ENCODE measurements around the gene TOB1.

TOB1 gene, protein sequence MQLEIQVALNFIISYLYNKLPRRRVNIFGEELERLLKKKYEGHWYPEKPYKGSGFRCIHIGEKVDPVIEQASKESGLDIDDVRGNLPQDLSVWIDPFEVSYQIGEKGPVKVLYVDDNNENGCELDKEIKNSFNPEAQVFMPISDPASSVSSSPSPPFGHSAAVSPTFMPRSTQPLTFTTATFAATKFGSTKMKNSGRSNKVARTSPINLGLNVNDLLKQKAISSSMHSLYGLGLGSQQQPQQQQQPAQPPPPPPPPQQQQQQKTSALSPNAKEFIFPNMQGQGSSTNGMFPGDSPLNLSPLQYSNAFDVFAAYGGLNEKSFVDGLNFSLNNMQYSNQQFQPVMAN

DNA sequence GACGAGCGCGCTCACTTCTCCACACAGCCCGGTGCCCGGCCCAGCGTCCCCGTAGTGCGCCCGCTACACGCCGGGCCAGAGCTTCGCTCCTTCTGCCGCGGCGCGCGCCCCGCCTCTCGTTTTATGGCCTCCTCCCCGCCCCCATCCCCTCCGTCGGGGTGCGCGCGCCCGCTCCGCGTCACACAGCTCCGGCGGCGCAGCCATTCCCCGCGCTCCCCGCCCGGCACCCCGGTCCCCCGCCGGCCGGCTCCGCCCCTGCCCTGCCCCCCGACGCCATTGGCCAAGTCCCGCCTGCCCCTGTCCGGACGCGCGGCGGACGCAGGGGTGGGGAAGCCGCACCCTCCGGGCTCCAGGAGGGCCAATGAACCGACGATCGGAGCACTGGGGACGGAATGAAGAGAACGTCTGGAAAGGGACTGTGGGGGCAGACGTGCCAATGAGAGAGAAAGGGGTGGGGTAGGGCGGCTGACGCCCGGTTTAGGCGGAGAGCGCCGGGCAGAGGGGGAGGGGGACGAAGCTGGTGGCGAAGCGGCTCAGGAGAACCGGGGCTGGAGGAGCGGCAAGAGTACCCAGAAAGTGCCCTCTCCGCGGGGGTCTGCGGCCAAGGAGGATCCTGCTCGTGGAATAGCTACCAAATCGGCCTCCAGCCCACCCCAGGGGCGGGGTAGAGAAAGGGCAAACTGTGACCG, at the start of gene TOB1:
TSS of gene TOB1 (minus strand) at position 94 of the 689 bp plus-strand sequence. CDS start 2,337 bp downstream, outside the sequence.
- FAIRE-seq (peak; percentile 90), DNase-seq (ENCODE audit: low spot score) (peak; percentile 99)

DNA sequence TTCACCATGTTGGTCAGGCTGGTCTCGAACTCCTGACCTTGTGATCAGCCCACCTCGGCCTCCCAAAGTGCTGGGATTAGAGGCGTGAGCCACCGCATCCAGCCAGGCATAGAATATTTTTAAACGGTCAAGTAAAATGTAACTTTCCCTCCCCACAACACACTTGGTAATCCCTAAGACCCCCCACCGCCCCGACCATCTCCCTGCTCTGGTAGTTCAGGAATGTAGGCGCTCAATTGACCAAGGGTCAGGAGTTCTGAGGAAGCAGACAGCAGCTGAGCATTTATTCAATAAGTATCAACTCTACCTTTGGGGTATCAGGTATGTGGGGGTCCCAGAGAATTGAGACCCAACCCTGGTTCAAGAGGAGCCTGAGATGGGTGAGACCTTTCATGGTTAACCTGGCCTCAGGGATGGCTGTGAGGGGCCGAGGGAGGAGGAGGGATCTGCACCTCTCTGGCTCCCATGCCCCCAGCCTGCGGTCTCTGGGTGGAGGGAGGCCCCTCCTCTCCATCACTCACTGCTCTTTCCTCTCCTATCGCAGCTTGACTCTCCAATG, 48.4 kb upstream of the TOB1 start:
- FAIRE-seq (no peak), DNase-seq (ENCODE audit: low spot score) (no peak)

DNA sequence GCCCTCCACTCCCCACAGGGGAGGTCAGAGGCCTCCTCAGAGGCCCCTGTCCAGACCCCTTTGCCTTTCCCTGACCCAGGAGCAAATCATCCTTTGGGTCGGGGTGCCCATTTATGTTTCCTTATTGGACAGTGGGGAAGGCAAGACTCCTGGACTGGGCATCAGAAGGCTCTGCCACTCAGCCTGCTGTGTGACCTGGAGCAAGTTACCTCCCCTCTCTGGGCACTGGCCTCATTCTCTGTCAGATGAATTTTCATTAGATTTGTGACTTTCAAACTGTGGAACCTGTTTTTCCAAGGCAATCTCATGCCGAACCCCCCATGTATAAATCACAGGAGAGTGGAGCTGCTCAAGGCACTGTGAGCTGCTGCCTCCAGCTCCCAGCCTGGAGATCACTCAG, 47.0 kb upstream of the TOB1 start:
- DNase-seq (ENCODE audit: low spot score) (no peak), FAIRE-seq (no peak)

DNA sequence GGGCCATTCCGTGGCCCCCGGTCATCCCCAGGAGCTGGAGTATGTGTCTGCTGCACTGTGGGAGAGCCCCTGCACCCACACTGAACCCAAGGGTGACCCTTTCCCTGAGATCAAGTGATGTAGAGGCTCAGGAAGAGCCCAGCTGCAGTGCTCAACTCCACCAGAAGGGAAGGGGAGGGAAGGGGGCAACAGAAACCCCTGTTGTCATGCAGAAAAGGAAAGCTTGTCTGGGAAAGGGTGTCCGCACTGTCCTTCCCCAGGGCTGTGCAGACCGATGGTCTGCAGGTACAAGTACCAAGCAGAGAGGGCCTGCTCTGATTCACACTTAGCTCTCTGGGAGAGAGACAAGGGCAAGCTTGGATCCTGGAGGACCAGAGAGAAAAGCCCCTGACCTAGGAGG, 45.7 kb upstream of the TOB1 start:
- FAIRE-seq (no peak), DNase-seq (ENCODE audit: low spot score) (no peak)

DNA sequence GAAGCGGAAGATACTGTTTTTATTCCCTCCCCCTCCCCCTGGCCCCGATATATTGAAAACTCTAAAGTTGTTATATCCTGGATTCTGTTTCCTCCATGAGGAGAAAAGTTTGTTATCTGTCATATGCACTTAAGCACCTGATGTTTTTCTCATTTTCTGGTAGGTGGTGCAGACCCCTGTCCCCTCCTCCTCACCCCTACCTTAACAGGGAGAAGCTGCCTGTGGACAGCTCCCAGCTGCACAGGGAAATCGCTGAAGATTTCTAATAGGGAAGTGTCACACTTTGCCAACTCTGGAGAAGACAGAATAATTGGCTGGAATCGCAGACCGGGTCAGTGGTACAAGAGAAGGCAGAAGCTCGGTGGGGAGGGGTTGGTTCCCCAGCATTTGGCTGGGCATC, 45.3 kb upstream of the TOB1 start:
- DNase-seq (ENCODE audit: low spot score) (no peak), FAIRE-seq (no peak)

DNA sequence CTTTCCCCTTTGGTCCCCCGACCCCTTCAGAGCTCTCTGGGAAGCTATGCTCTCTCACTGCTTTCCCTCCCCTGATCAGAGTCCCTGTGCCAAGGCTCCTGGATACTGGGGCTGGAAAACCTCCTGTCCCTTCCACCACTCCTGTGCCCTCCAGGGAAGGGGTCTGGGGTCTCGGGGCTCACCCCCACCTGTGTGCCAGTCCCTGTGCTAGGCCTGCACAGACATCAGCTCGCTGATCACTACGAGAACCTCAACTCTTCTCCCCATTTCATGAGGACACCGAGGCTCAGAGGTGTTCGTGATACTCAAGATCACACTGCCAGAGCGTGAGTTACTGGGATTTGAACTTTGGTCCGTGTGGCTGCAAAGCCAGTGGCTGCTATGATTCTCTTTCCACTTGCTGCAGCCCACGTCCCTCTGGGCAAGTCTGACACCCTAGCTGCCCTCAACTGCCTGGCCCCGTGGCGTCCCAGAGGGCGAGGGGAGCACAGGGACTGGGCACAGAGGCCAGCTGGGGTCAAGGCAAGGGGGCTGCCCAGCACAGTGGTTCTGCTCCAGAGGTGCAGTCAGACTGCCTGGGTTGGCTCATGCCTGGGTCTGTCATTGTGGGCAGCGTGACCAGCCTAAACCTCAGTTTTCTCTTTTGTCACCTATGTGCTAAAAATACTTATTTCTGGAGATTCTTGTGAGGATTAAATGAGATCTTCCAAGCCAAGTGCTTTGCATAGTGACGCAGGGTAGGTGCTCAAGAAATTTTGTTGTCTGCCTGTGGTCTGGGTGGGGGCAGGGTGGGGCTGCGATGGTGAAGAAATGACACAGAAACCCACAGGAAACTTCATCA, 43.8 kb upstream of the TOB1 start:
- no peak for FAIRE-seq
- no peak for DNase-seq (ENCODE audit: low spot score)

DNA sequence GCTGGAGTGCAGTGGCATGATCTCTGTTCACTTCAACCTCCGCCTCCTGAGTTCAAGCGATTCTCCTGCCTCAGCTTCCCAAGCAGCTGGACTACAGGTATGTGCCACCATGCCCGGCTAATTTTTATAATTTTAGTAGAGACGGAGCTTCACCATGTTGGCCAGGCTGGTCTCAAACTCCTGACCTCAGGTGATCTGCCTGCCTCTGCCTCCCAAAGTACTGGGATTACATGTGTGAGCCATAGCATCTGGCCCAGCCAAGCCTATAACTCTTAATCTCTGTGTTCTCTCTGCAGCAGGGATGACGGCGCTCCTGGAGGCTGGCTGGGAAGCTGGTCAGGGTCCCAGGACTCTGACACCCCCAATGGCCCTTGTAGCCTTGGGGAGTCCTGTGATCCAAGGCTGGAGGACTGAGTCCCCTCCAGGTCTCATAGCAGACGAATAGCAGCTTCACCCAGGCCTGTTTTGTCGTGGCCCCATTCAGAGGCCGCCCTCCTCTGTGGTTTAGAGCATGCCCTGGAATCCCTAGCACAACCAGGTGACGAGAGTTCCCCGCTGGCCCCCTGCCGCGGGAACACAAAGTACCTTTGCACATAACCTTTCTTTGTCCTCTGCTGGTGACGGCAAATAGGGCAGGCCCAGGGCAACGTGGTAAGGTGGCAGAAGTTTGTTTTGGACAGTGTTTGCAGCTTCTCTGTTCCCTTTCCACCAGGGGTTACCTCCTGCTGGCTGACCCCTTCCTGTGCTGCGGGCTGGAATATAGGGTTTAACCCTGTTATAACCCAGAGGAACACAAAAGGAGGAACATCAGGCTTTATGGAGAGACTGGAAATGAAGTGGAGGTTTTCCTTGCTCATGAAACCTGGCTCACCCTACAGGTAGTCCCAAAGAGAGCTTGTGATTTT, 43.0 kb upstream of the TOB1 start:
- DNase-seq (ENCODE audit: low spot score): no peak
- no peak for FAIRE-seq

DNA sequence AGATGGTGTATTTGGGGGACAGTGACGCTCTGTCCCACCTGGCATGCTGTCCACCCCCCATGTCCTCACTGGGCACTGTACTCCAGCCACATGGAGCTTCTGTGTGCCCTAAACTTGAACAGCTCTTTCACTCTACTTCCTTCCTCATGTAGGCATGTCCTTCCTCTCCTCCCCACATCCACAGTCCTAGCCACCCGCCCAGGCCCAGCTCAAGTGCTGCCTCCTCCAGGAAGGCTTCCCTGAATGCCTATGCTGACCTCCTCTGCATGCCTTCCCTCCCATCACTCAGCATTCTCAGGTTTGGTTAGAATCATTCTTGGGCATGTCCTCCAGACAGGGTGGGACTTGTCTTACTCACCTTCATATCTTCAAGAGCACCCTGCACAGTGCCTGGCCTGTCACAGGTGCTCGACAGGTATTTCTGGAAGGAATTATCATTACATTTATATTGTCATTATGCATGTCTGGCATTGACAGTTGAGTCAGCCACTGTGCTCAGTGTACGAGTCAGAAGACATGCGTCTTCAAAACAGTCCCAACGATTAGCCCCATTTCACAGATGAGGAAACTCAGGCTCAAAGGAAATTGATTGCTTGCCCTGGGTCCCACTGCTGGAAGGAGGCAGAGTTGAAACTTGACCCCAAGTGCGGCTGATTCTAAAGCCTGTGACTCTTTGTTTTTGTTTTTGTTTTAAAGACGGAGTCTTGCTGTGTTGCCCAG, 42.1 kb upstream of the TOB1 start:
- FAIRE-seq: no peak
- DNase-seq (ENCODE audit: low spot score): no peak

DNA sequence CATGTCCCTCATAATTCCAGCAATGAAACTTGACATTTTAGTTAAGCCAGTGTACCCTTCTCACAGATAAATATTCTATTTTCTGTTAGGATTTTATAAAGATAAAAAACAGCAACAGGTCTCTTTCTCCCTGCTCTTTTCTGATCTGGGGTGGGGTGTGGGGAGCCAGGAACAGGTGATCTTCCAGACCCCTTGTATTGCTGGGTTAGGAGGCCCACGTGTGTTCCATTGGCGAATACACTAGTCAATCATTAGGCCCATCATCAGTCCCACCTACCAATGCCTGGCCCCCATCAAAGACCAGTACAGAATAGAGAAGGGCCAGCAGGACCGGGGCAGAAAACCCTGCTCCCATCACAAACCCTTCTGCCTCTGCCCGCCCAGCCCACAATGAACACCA, 40.3 kb upstream of the TOB1 start:
- no peak for FAIRE-seq
- no peak for DNase-seq (ENCODE audit: low spot score)

DNA sequence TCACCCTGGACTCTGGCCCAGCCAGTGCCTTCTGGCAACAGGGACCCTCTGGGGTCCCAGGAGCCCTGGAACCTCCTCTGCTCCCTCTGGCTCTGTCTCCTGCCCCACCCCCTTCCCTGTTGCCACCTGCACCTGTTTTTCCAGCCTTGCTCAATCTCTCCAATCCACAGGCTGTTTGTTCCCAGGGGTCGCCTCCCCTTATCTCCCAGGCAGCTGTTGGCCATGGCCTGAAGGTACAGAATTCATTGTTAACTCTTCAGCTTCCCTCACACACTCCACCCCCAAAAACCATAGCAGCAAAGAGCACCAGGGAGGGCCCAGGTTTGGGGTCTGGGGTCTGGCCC, 39.3 kb upstream of the TOB1 start:
- DNase-seq (ENCODE audit: low spot score): no peak
- no peak for FAIRE-seq

DNA sequence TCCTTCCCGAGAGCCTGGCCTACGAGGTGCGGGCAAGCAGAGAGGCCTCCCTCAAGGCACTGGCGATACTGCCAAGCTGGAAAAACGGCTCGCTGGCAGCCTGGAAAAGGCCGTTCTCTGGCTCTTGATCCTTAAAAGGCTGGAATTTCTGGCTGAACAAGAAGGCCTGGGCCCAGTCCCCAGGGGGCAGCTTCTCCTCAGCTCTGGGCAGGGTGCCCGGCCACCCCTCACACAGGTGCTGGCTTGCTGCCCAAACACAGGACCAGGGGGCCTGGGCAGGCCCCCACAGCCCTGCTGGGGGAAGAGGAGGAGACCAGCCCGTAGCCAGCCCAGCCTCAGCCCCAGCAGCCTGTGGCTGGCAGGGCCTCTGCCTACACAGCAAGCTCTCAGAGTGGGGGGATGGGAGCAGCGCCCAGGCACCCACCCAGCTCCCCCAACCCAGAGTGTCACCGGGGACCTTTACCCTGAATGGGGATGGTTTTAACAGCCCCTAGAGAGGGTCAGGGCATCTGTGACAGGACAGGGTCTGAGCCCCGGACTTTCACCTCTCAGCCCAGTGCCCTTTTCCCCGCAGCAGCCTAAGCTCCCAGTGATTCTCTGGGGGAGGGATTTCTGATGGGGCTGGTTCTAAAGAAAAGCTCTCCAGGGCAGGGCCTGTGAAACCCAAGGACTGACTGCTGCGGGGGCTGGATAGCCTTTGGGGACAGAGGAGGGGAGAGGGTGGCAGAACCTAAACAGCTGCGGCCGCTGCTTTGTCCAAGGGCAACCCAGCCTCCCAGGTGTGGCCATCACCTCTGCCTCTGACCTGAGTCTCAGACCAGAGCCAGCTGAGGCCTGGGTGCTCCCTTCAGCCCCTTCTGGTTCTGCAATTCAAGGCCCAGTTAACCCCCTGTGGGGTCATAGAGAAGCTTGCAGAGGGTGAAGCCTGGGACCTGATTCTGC, 38.6 kb upstream of the TOB1 start:
- DNase-seq (ENCODE audit: low spot score) (no peak), FAIRE-seq (no peak)

DNA sequence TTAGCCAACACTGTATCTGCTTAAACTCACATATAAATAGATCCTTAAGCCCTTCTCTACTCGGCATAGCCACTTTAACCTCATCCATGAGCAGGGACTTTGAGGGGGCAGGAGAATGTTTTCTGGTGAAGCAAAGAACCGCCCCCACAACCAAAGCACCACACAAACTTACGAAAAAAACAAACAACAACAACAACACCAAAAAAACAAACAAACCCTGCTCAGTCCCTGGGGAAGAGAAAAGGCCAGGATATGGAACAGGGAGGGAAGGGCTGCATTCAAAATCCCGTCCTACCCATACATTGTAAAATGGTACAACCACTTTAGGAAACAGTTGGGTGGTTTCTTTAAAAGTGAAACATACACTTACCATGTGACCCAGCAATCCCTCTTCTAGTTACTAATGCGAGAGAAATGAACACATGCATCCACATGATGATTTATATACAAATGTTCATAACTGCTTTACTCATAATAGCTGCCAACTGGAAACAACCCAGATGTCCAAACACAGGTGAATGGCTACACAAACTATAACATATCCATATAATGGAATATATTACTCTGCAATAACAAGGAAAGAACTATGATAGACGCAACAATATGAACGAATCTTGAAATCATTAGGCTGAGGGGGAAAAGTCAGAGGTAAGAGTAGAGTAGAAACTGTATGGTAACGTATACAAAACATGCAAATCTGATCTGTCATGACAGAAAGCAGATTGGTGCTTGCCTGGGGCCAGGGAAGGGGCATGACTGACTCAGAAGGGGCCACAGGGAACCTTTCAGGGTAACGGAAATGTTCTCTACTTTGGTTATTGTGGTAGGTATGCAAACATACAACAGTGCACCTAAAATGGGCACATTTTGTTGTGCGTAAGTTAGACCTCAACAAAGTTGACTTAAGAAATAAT, 37.7 kb upstream of the TOB1 start:
- FAIRE-seq: peak; percentile 42
- no peak for DNase-seq (ENCODE audit: low spot score)

DNA sequence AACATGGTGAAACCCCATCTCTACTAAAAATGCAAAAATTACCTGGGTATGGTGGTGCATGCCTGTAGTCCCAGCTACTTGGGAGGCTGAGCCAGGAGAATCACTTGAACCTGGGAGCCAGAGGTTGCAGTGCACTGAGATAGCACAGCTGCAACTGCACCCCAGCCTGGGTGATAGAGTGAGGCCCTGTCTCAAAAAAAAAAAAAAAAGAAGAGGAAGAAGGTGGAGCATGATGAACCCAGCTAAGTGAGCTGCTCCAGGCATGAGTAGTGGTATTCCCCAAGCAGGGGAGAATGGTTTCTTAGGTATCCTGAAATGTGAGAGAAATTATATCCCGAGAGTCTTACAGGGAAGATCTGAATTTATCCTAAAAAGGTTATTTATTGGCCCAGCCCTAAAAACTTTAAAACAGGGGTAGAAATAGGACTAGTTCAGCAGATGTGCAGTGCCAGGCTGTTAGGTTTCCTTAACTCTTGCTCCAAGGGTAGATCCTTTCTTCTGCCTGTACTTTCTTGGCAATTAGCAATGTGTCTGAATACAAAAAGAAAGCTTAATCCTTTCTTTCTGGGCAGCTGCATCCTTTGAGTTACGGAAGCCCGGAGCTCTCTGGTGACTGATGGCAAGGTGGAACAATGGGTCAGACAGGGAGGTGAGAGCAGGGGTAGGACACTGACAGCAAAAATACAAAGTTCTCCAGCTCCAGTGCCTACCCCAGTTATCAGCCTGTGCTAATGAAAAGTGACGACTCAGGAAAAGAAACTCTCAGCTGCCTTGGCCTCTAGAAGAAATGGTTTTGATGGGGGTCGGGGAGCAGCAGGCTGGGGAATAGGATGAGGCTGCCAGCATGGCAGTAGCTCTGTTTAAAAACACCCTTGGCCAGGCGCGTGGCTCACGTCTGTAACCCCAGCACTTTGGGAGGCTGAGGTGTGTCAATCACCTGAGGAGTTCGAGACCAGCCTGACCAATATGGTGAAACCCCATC, 36.5 kb upstream of the TOB1 start:
- no peak for DNase-seq (ENCODE audit: low spot score)

DNA sequence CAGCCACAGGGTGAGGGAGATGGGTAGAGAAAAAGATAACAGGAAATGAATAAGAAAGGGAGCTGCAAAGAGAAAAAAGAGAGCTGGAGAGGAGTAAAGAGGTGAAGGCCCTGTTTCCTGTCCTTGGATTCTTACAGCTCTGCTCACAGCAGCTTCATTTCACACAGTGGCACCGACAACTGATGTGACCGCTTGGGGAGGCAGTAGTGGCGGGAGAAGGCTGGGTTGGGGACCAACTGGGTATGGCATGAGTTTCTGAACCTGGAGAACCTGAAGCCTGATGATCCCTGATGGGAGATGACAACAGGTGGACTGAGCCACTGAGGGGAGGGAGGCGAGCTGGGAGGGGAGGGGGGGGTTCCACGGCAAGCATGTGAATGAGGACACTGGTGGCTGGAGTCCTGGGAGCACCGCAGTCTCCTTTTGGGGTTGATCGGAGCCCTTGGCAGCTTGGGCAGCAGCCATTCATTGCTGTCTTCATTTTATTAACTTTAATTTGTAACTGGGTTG, 34.3 kb upstream of the TOB1 start:
- DNase-seq (ENCODE audit: low spot score) (no peak), FAIRE-seq (no peak)

More for the DNA sequence above, 36.5 kb upstream of the TOB1 start:
- FAIRE-seq: no peak

DNA sequence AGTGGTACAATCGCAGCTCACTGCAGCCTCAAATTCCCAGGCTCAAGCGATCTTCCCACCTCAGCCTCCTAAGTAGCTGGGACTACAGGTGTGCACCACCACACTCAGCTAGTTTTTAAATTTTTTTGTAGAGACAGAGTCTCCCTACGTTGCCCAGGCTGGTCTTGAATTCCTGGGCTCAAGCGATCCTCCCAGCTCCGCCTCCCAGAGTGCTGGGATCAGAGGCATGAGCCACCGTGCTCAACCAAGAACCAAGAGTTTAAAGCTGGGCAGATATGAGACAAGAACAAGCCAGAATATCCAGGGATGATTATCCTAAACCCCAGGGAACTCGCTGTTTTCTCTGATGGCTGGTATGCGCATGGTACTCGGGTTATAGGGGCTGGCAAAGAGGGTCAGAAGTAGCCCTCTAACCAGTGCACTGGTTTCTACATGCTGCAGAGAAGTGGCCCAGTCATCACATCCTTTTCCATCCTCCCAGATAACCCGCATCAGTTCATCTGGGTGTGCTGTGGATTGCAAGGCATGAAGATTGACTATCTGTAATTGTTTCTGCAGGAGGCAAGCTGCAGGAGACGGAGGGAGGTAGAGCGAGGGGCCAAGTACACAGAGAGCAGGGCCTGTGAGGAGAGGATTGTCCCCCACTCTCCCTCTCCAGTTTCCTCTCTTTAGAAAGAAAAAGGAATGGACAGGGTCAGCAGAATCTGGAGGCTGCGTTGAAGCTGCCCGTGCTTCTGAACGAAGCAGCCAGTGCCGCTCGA, 33.6 kb upstream of the TOB1 start:
- DNase-seq (ENCODE audit: low spot score): no peak
- FAIRE-seq: no peak

DNA sequence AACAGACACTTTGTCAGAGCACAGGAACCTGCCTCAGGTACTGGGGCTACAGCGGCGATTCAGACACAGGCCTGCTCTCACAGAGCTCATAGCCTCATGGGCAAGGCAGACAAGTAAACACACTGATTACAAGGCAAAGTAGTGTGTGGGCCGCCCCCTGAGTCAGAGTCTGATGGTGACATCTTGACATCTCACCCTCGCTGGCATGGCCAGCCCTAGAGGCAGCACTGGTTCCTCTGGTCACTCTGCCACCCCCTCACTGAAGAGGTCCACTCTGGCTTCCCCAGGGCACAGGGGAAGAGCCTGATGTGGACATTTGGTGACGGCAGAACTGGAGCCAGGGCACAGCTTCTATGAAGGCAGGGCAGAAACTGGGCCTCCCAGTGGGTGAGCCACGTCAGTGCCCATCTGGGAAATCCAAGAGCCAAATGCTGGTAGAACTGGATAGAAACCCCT, 32.9 kb upstream of the TOB1 start:
- DNase-seq (ENCODE audit: low spot score) (no peak), FAIRE-seq (no peak)

Measured in urothelium cell line (cell line).